ENCODE results near the gene RAB4A.

RAB4A gene

GRCh38 chr1:229272164-229273158 lies 1.6 kb downstream of the RAB4A start:
- H3K9me3 Mint-ChIP-seq, result no peaks in the 10 kb centered on the region
- peak overlapping the region; percentile 89 for H3K27ac Mint-ChIP-seq
- no peaks in the 10 kb centered on the region for H3K36me3 Mint-ChIP-seq (ENCODE audit: low read depth)
- H3K4me1 Mint-ChIP-seq (ENCODE audit: low read depth), result peaks cover 29% of the 10 kb centered on the region
- peak overlapping the region; percentile 95 for H3K4me3 Mint-ChIP-seq
- no peaks in the 10 kb centered on the region for H3K27me3 Mint-ChIP-seq

- Mint-ChIP-seq H3K4me1 (ENCODE audit: low read depth) (peaks cover 29% of the 10 kb centered on the region), H3K9me3 (no peaks in the 10 kb centered on the region), H3K27ac (no peak overlapping the region), H3K36me3 (ENCODE audit: low read depth) (no peaks in the 10 kb centered on the region), H3K27me3 (no peaks in the 10 kb centered on the region), H3K4me3 (no peak overlapping the region)
Observed at GRCh38 chr1:229273507-229274232, 2.8 kb downstream of the RAB4A start.

DNA sequence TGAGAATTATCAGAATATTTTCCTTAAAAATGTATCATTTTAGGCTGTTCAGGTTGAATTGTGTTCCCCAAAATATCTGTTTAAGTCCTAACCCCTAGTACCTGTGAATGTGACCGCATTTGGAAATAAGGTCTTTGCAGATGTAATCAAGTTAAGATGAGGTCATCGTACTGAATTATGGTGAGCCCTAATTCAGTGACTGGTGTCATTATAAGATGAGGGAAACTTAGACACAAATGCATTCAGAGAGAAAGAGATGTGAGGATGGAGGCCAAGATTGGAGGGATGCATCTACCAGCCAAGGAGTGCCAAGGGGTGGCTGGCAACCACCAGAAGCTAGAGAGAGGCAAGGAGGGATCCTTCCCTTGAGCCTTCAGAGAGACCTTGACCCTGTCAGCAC lies 4.1 kb downstream of the RAB4A start:
- peaks cover 31% of the 10 kb centered on the region for H3K4me1 Mint-ChIP-seq (ENCODE audit: low read depth)
- H3K27me3 Mint-ChIP-seq, result no peaks in the 10 kb centered on the region
- no peaks in the 10 kb centered on the region for H3K9me3 Mint-ChIP-seq
- H3K27ac Mint-ChIP-seq, result no peak overlapping the region
- H3K4me3 Mint-ChIP-seq, result no peak overlapping the region
- H3K36me3 Mint-ChIP-seq (ENCODE audit: low read depth), result no peaks in the 10 kb centered on the region

DNA sequence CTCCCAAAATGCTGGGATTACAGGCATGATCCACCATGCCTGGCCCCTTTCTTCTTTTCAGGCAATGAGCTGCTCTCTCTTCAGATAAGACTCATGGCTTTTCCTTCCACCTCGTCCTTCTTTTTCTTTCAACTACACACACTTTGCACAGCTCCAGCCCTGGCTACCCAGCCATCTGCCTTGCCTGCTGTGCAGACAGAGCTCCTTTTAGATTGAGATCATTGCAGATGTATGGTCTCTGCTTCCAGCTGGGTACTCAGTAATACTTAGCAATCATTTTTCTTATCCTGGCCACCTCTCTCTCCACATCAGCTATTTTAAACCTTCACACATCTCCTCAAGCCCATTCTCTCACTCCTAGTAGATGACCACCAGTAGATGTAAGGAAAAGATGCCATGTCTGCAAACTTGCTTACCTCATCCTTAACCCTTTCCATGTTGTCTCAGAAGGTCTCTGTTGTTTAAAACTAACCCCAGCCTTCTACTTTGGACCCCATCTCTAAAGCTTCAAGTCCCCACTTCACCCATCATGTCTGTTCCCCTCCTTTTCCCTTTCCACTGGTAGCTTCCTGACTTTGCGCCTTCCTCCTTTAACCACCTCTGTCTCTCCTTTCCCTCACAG lies 7.3 kb downstream of the RAB4A start:
- Mint-ChIP-seq H3K27me3 (no peaks in the 10 kb centered on the region), H3K4me3 (no peak overlapping the region), H3K36me3 (ENCODE audit: low read depth) (peaks cover 15% of the 10 kb centered on the region), H3K27ac (no peak overlapping the region), H3K9me3 (peaks cover 8% of the 10 kb centered on the region), H3K4me1 (ENCODE audit: low read depth) (peaks cover 42% of the 10 kb centered on the region)

GRCh38 chr1:229279242-229279641 lies 8.3 kb downstream of the RAB4A start:
- peaks cover 17% of the 10 kb centered on the region for H3K36me3 Mint-ChIP-seq (ENCODE audit: low read depth)
- H3K9me3 Mint-ChIP-seq, result peaks cover 8% of the 10 kb centered on the region

GRCh38 chr1:229280037-229280828 lies 9.3 kb downstream of the RAB4A start:
- H3K4me3 Mint-ChIP-seq, result no peak overlapping the region
- peaks cover 8% of the 10 kb centered on the region for H3K9me3 Mint-ChIP-seq
- H3K27ac Mint-ChIP-seq, result no peak overlapping the region
- H3K36me3 Mint-ChIP-seq (ENCODE audit: low read depth), result peaks cover 26% of the 10 kb centered on the region
- H3K4me1 Mint-ChIP-seq (ENCODE audit: low read depth), result peaks cover 42% of the 10 kb centered on the region
- no peaks in the 10 kb centered on the region for H3K27me3 Mint-ChIP-seq

More at GRCh38 chr1:229279242-229279641, 8.3 kb downstream of the RAB4A start:
- H3K4me1 Mint-ChIP-seq (ENCODE audit: low read depth), result peaks cover 40% of the 10 kb centered on the region
- no peak overlapping the region for H3K4me3 Mint-ChIP-seq
- H3K27ac Mint-ChIP-seq, result no peak overlapping the region
- no peaks in the 10 kb centered on the region for H3K27me3 Mint-ChIP-seq

DNA sequence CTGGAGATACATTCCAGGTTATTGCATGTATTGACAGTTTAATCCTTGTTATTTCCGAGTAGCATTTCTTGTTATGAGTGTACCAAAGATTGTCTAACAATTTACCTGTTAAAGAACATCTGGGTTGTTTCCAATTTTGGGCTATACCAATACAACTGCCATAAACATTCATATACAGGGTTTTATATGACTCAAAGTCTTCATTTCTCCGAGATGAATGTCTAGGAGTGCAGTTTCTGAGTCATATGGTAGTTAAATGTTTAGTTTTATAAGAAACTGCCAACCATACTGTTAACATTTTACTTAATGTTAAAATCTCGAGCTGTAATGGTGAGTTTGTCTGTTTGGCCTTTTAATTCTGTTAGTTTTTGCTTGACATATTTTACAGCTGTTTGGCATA lies 10.0 kb downstream of the RAB4A start:
- Mint-ChIP-seq H3K27ac (no peak overlapping the region), H3K9me3 (peaks cover 8% of the 10 kb centered on the region), H3K27me3 (no peaks in the 10 kb centered on the region), H3K4me3 (no peak overlapping the region), H3K4me1 (ENCODE audit: low read depth) (peaks cover 45% of the 10 kb centered on the region), H3K36me3 (ENCODE audit: low read depth) (peaks cover 26% of the 10 kb centered on the region)

GRCh38 chr1:229281339-229281926 lies 10.5 kb downstream of the RAB4A start:
- Mint-ChIP-seq H3K9me3 (peaks cover 8% of the 10 kb centered on the region), H3K36me3 (ENCODE audit: low read depth) (peaks cover 26% of the 10 kb centered on the region), H3K4me1 (ENCODE audit: low read depth) (peaks cover 50% of the 10 kb centered on the region), H3K27ac (no peak overlapping the region), H3K4me3 (no peak overlapping the region), H3K27me3 (no peaks in the 10 kb centered on the region)

DNA sequence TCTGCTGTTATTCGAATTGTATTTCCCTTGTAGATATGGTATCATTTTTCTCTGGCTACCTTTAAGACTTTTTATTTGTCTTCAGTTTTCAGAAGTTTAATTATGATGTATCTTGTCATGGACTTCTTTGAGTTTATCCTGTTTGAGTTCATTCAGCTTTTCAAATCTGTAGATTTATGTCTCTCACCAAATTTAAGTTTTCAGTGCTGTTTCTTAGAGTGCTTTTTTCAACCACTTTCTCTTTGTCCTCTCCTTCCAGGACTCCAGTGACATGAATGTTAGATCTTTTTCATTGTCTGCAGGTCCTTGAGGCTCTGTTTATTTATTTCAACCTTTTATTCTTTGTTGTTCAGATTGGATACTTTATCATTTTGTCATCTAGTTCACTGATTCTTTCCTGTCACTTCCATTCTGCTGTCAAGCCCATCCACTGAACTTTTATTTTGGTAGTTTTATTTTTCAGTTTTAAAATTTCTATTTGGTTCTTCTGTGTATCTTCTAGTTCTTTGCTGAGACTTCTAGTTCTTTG lies 11.4 kb downstream of the RAB4A start:
- Mint-ChIP-seq H3K9me3 (peaks cover 8% of the 10 kb centered on the region), H3K27me3 (no peaks in the 10 kb centered on the region), H3K27ac (no peak overlapping the region), H3K4me1 (ENCODE audit: low read depth) (peaks cover 57% of the 10 kb centered on the region), H3K4me3 (no peak overlapping the region), H3K36me3 (ENCODE audit: low read depth) (peaks cover 28% of the 10 kb centered on the region)

GRCh38 chr1:229283183-229283611 lies 12.3 kb downstream of the RAB4A start:
- Mint-ChIP-seq H3K27ac (peak overlapping the region; percentile 27), H3K9me3 (peaks cover 8% of the 10 kb centered on the region), H3K4me3 (no peak overlapping the region), H3K27me3 (no peaks in the 10 kb centered on the region), H3K36me3 (ENCODE audit: low read depth) (peaks cover 32% of the 10 kb centered on the region), H3K4me1 (ENCODE audit: low read depth) (peaks cover 58% of the 10 kb centered on the region)

DNA sequence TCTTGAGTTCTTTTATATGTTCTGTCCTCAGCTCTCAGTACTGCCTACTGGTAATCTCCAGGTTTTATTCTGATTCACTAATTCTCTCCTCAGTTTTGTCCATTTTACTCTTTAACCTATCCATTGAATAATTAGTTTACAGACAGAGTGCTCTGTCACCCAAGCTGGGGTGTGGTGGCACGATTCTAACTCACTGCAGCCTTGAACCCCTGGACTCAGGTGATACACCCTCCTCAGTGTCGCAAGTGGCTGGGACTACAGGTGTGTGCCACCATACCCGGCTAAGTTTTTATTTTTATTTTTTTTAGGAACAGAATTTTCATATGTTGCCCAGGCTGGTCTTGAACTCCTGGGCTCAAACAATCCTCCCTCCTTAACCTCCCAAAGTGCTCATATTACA lies 14.0 kb downstream of the RAB4A start:
- Mint-ChIP-seq H3K27me3 (no peaks in the 10 kb centered on the region), H3K4me3 (no peak overlapping the region), H3K27ac (no peak overlapping the region), H3K36me3 (ENCODE audit: low read depth) (peaks cover 40% of the 10 kb centered on the region), H3K4me1 (ENCODE audit: low read depth) (peaks cover 57% of the 10 kb centered on the region), H3K9me3 (peaks cover 8% of the 10 kb centered on the region)

GRCh38 chr1:229285440-229285839 lies 14.5 kb downstream of the RAB4A start:
- Mint-ChIP-seq H3K4me3 (no peak overlapping the region), H3K27ac (no peak overlapping the region), H3K36me3 (ENCODE audit: low read depth) (peaks cover 44% of the 10 kb centered on the region), H3K27me3 (no peaks in the 10 kb centered on the region), H3K4me1 (ENCODE audit: low read depth) (peaks cover 52% of the 10 kb centered on the region), H3K9me3 (peaks cover 8% of the 10 kb centered on the region)

DNA sequence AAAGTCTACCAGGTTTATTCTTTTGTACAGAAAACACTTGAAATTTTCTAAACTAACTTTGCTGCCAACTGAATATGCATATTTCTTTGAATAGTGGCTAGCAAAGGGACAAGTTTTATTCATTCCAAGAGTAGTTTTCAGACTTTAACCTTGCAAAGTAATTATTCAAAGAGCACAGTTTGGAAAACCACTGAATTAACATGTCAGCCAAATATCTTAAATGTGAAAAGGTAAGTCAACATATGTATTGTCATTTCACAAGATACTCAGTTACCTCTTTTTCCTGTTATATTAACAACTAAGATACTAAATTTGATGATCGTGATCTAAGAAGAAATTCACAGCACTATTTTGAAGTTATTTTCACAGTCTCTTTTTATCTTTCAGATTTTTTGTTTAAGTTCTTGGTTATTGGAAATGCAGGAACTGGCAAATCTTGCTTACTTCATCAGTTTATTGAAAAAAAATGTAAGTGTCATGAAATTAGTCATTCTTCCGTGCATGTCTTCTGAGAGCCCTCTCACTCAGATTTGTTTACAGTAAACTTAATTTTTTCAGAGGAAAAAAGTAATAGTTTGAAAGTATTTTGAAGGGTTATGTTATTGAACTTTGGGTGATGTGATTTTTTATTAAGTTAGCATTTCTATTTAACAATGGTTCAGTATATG lies 15.3 kb downstream of the RAB4A start:
- no peaks in the 10 kb centered on the region for H3K27me3 Mint-ChIP-seq
- peaks cover 50% of the 10 kb centered on the region for H3K36me3 Mint-ChIP-seq (ENCODE audit: low read depth)
- H3K4me1 Mint-ChIP-seq (ENCODE audit: low read depth), result peaks cover 44% of the 10 kb centered on the region
- no peak overlapping the region for H3K4me3 Mint-ChIP-seq
- no peak overlapping the region for H3K27ac Mint-ChIP-seq
- H3K9me3 Mint-ChIP-seq, result peaks cover 10% of the 10 kb centered on the region
